Progenitor cell of endocrine pancreas (in vitro differentiated cells): ENCODE measurements around the gene SNX32. TPM values are rescaled to one million over a fixed set of nuclear protein-coding genes. Genes with fewer than 3 reads are reported as not detected.
A peak's percentile ranks its signal among the peaks of the same experiment; 100 is the strongest.

ENCODE experiments used
- DNase-seq: peaks from one replicate; pipeline ENCODE4 v3.0.0; 2021; ENCODE audit warnings: low spot score; ENCODE audit not compliant: unreplicated experiment
- H3K27ac Mint-ChIP-seq: 2 replicates; pipeline ENCODE4 v1.8.0; 2021; ENCODE audit warnings: mild to moderate bottlenecking, moderate library complexity, mixed read lengths
- H3K27me3 Mint-ChIP-seq: 2 replicates; pipeline ENCODE4 v1.8.0; 2021; ENCODE audit warnings: mixed read lengths
- H3K36me3 Mint-ChIP-seq: 2 replicates; pipeline ENCODE4 v1.8.0; 2022; ENCODE audit warnings: mixed read lengths; ENCODE audit not compliant: insufficient read depth
- H3K4me1 Mint-ChIP-seq: 2 replicates; pipeline ENCODE4 v1.8.0; 2021; ENCODE audit warnings: low read depth, mixed read lengths
- H3K4me3 Mint-ChIP-seq: 2 replicates; pipeline ENCODE4 v1.8.0; 2021; ENCODE audit warnings: low read depth, mild to moderate bottlenecking, moderate library complexity, mixed read lengths
- H3K9me3 Mint-ChIP-seq: 2 replicates; pipeline ENCODE4 v1.8.0; 2021; ENCODE audit warnings: low read depth, mixed read lengths
- CTCF ChIP-seq: fragments of 200-600 bp; sonication (generic); IDR thresholded peaks from one replicate; pipeline ENCODE4 v1.5.0; 2021; ENCODE audit warnings: antibody characterized with exemption, mild to moderate bottlenecking; ENCODE audit not compliant: unreplicated experiment
- total RNA-seq: library from RNA; stranded (reverse); gene quantifications from 2 replicates; pipeline ENCODE4 v1.2.1, GENCODE V29; 2021

The SNX32 gene
- total RNA-seq, 1 donor from 2014 or later: 4.6 TPM

- no peak for TF ChIP-seq CTCF
- H3K27me3 Mint-ChIP-seq: no peaks in the 10 kb centered on the region
- H3K9me3 Mint-ChIP-seq: no peaks in the 10 kb centered on the region
- peaks cover 6% of the 10 kb centered on the region for H3K36me3 Mint-ChIP-seq
- no peak overlapping the region for H3K4me3 Mint-ChIP-seq
- peaks cover 20% of the 10 kb centered on the region for H3K4me1 Mint-ChIP-seq
- H3K27ac Mint-ChIP-seq: no peak overlapping the region
- DNase-seq: no peak
Observed at GRCh38 chr11:65790902-65791650, 42.7 kb upstream of the SNX32 start.

GRCh38 chr11:65791719-65792213 is 42.0 kb upstream of the SNX32 start:
- H3K27ac Mint-ChIP-seq: no peak overlapping the region
- H3K4me3 Mint-ChIP-seq: no peak overlapping the region
- no peaks in the 10 kb centered on the region for H3K9me3 Mint-ChIP-seq
- peaks cover 27% of the 10 kb centered on the region for H3K4me1 Mint-ChIP-seq
- H3K27me3 Mint-ChIP-seq: no peaks in the 10 kb centered on the region
- no peak for DNase-seq
- H3K36me3 Mint-ChIP-seq: peaks cover 8% of the 10 kb centered on the region
- no peak for TF ChIP-seq CTCF

DNA sequence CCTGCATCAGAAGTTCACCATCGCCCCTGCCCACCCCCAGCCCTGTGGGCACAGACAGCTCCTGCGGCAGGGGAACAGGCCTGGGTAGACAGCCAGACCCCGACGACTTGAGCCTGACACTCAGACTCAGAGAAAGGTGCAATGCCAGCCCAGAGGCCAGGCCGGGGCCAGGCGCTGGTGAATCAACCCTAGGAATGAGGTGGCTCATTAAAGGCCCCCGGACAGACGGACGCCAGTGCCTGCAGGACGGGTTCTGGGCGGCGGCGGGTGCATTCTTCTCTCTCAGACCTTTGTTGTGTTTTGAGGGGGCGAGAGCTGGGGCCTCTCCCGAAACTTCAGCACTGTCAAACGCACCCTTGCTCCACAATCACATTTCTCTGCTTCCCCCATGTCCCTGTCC is 41.3 kb upstream of the SNX32 start:
- H3K4me3 Mint-ChIP-seq: no peak overlapping the region
- no peak for DNase-seq
- peaks cover 33% of the 10 kb centered on the region for H3K4me1 Mint-ChIP-seq
- no peaks in the 10 kb centered on the region for H3K9me3 Mint-ChIP-seq
- no peaks in the 10 kb centered on the region for H3K27me3 Mint-ChIP-seq
- no peak for TF ChIP-seq CTCF
- peaks cover 8% of the 10 kb centered on the region for H3K36me3 Mint-ChIP-seq
- H3K27ac Mint-ChIP-seq: peak overlapping the region; percentile 45

DNA sequence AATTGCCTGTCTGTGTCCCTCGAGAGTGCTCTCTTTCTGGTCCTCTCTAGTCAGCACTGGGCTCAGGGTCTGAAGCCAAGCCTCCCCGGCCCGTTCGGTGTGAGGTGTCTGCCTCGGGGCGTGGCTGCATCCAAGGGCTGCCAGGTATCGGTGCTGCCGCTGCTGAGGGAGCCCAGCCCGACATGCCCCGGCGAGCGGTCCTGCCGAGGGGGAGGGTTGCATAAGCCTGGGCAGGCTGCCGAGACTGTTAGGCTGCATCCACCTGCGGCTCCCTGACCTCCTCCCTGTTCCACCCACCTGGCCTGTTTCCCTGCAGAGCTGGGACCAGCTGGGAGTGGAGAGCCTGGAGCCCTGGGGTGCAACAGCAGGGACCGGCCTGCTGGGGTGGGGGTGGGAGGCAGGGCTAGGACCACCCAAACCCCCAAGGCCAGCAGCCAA is 40.6 kb upstream of the SNX32 start:
- Mint-ChIP-seq H3K27me3 (no peaks in the 10 kb centered on the region), H3K27ac (no peak overlapping the region), H3K36me3 (peaks cover 8% of the 10 kb centered on the region), H3K9me3 (no peaks in the 10 kb centered on the region), H3K4me3 (no peak overlapping the region), H3K4me1 (peaks cover 33% of the 10 kb centered on the region)
- TF ChIP-seq CTCF: no peak
- no peak for DNase-seq

DNA sequence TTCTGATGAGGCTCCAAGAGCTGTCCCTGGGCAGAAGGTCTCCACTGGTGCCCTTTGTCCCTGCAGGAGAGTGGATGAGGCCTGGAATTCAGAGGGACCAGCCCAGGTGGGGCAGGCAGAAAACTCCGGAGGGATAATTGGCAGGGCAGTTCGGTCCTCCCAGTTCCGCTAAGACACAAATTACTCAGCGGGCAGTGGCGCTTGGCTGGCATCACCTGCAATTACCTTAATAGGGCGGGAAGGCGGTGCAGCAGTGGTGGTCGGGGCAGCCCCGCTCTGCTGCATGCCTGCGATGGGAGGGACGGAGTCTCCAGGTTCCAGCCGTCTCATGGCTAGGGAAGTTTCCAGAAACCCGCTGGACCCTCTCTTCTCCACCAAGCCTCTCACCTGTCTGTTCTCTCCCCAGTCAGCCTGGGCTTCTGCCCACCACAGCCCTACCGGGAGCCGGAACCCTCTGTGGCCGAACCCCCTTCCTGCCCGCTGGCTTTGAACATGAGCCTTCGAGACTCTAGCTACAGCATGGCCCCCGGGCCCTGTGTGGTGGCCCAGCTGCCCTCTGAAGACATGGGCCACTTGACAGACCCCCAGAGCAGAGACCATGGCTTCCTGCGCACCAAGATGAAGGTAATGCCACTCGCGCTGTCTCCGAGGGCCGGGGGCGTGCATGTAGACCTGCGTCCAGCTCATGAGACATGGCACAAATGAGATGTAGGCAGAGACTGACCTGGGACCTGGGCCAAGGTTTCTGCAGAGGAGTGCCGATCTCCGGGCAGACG is 40.0 kb upstream of the SNX32 start:
- Mint-ChIP-seq H3K36me3 (peaks cover 8% of the 10 kb centered on the region), H3K27ac (no peak overlapping the region), H3K9me3 (no peaks in the 10 kb centered on the region), H3K4me3 (no peak overlapping the region), H3K4me1 (peaks cover 31% of the 10 kb centered on the region), H3K27me3 (peaks cover 1% of the 10 kb centered on the region)
- DNase-seq: no peak
- TF ChIP-seq CTCF: no peak
